ENCODE data around the gene GCSAML.

GRCh38 chr1:247562198-247562597, 13.3 kb downstream of the GCSAML start:
- no peak for TF ChIP-seq CBX2 (IDR thresholded peaks at IDR 0.05; ENCODE audit: insufficient read depth, low read length, poor library complexity, severe bottlenecking)
- TF ChIP-seq SAFB2 (IDR thresholded peaks at IDR 0.05; ENCODE audit: borderline replicate concordance, low read depth, low read length, severe bottlenecking): no peak
- no peak for TF ChIP-seq CTCF (IDR thresholded peaks at IDR 0.05 in 2 of 3, conservative IDR thresholded peaks at IDR 0.05 in 1 of 3; ENCODE audit: insufficient read depth in 2 of 3, low read depth in 1 of 3, low read length in 3 of 3)
- TF ChIP-seq JUN (IDR thresholded peaks at IDR 0.05; ENCODE audit: borderline replicate concordance, low read depth, low read length): no peak
- no peak for TF ChIP-seq JUN (CRISPR knock-in tag; IDR thresholded peaks at IDR 0.05; ENCODE audit: borderline replicate concordance)
- TF ChIP-seq POLR2B (IDR thresholded peaks at IDR 0.05; ENCODE audit: low read depth, partially characterized antibody): no peak
- no peak for TF ChIP-seq POLR3A (IDR thresholded peaks at IDR 0.05; ENCODE audit: borderline replicate concordance, extremely low read depth, insufficient read depth, insufficient read length)
- TF ChIP-seq GATAD2B (IDR thresholded peaks at IDR 0.05; ENCODE audit: borderline replicate concordance): no peak
- TF ChIP-seq BRD4 (IDR thresholded peaks at IDR 0.05): no peak
- TF ChIP-seq CBX8 (IDR thresholded peaks at IDR 0.05; ENCODE audit: borderline replicate concordance, extremely low read depth, low read depth, low read length, poor library complexity, severe bottlenecking): no peak
- no peak for TF ChIP-seq MYNN (IDR thresholded peaks at IDR 0.05)
- TF ChIP-seq MYNN (CRISPR knock-in tag; IDR thresholded peaks at IDR 0.05): no peak
- TF ChIP-seq GABPA (tag; conservative IDR thresholded peaks at IDR 0.05; ENCODE audit: low read depth): no peak
- no peak for TF ChIP-seq ZNF644 (tag; IDR thresholded peaks at IDR 0.05; ENCODE audit: low read depth)
- no peak for TF ChIP-seq TEAD4 (IDR thresholded peaks at IDR 0.05; ENCODE audit: low read length)
- no peak for TF ChIP-seq TEAD4 (CRISPR knock-in tag; IDR thresholded peaks at IDR 0.05; ENCODE audit: borderline replicate concordance)
